NCI-H1417 (cell line): ENCODE data around the gene ZPBP.
"Not testable (repeated sequence)": the region's sequence is repeated elsewhere in the genome, so short reads cannot be mapped to it uniquely, and the experiment has no call there.

Experiments
- DNase-seq, 3 experiments: peaks; one replicate each; lab custom pipeline; 2025; lab: John Stamatoyannopoulos, UW

The ZPBP gene

GRCh38 chr7:50041165-50041564 lies 51.9 kb downstream of the ZPBP start:
- DNase-seq: not testable (repeated sequence)

GRCh38 chr7:50037086-50037485 lies 56.0 kb downstream of the ZPBP start:
- no peak for DNase-seq

GRCh38 chr7:50022991-50023390 lies 70.1 kb downstream of the ZPBP start:
- DNase-seq: no peak

GRCh38 chr7:50022451-50022850 lies 70.6 kb downstream of the ZPBP start:
- DNase-seq: no peak

GRCh38 chr7:49995681-49996080 lies 97.4 kb downstream of the ZPBP start:
- DNase-seq: no peak

GRCh38 chr7:49986191-49986590 lies 106.9 kb downstream of the ZPBP start:
- DNase-seq: no peak

GRCh38 chr7:49980465-49980864 lies 112.6 kb downstream of the ZPBP start:
- peak in 1 of 3 experiments; percentile 22 for DNase-seq

- DNase-seq: no peak
Measured at GRCh38 chr7:49976238-49976637, 116.8 kb downstream of the ZPBP start.

GRCh38 chr7:49974035-49974434 lies 119.0 kb downstream of the ZPBP start:
- DNase-seq: no peak

- DNase-seq: no peak
Measured at GRCh38 chr7:49937608-49938007, 155.4 kb downstream of the ZPBP start.

- no peak for DNase-seq
Measured at GRCh38 chr7:49931627-49932026, 161.4 kb downstream of the ZPBP start.

- no peak for DNase-seq
Measured at GRCh38 chr7:49928787-49929186, 164.3 kb downstream of the ZPBP start.

- DNase-seq: no peak
Measured at GRCh38 chr7:49927631-49928030, 165.4 kb downstream of the ZPBP start.

GRCh38 chr7:49926720-49927119 lies 166.3 kb downstream of the ZPBP start:
- no peak for DNase-seq

GRCh38 chr7:49911909-49912308 lies 181.1 kb downstream of the ZPBP start:
- no peak for DNase-seq

- no peak for DNase-seq
Measured at GRCh38 chr7:49894543-49894942, 198.5 kb downstream of the ZPBP start.

GRCh38 chr7:49893131-49893530 lies 199.9 kb downstream of the ZPBP start:
- DNase-seq: no peak

- no peak for DNase-seq
Measured at GRCh38 chr7:49892481-49892880, 200.6 kb downstream of the ZPBP start.
